Measurements from ENCODE around the gene ADCY9. TPM values are rescaled to one million over a fixed set of nuclear protein-coding genes. Genes with fewer than 3 reads are reported as not detected.

Gene ADCY9
- total RNA-seq, 1 experiment from 2014 or later, result 9.8 TPM

- H3K79me2 ChIP-seq (ENCODE audit: insufficient read depth, low read length), result no peaks in the 10 kb centered on the region
- no peaks in the 10 kb centered on the region; a peak in 1 of 4 replicates for H3K4me1 ChIP-seq (ENCODE audit: control insufficient read depth in 1 of 2, insufficient read depth in 2 of 2, low read length in 2 of 2)
- H3K4me3 ChIP-seq (replicated peaks in 1 of 2; ENCODE audit: low read depth in 1 of 2, low read length in 2 of 2), result no peak overlapping the region
- H3K9me3 ChIP-seq (ENCODE audit: control insufficient read depth in 1 of 2, insufficient read depth in 1 of 2, low read depth in 1 of 2, low read length in 2 of 2), result no peaks in the 10 kb centered on the region
- no peaks in the 10 kb centered on the region for H3K27me3 ChIP-seq (ENCODE audit: insufficient read depth, low read length)
- no peak overlapping the region for H2AFZ ChIP-seq (ENCODE audit: low read depth, low read length, poor library complexity, severe bottlenecking)
- ChIA-PET POLR2A (no interaction called here), RAD21 (ENCODE audit: low non-redundant PET in 1 of 2, low total read pairs in 2 of 2, uncharacterized antibody in 2 of 2, unreplicated experiment in 2 of 2) (no interaction called here), CTCF (interaction anchor here (1.0 kb wide), 1 partner anchor 180 kb away, joined by 3 read pairs; the partner anchor contains the start of gene TFAP4)
- BruUV-seq (replicated peaks), result no TSS peak
- H4K20me1 ChIP-seq (ENCODE audit: insufficient read depth), result no peaks in the 10 kb centered on the region
- no peak overlapping the region for H3K4me2 ChIP-seq (ENCODE audit: low read length)
- no peak overlapping the region for H3K27ac ChIP-seq (ENCODE audit: low read depth, low read length)
- no peak overlapping the region for H3K9ac ChIP-seq (ENCODE audit: low read length)
- DNase-seq (ENCODE audit: low read depth, low spot score) (no peak), ATAC-seq (no peak)
- H3K36me3 ChIP-seq (ENCODE audit: control insufficient read depth in 1 of 2, insufficient read depth in 2 of 2, low read length in 2 of 2), result no peaks in the 10 kb centered on the region
- no peaks in the 10 kb centered on the region for H3K9me2 ChIP-seq (ENCODE audit: insufficient read depth)
- intact Hi-C loops (cut with micrococcal nuclease), result no loop called here
- TF ChIP-seq, protein P1, sequence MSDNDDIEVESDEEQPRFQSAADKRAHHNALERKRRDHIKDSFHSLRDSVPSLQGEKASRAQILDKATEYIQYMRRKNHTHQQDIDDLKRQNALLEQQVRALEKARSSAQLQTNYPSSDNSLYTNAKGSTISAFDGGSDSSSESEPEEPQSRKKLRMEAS (IDR thresholded peaks at IDR 0.05), result no peak
- no peak for TF ChIP-seq SP1 (IDR thresholded peaks at IDR 0.05; ENCODE audit: low read depth)
- no peak for TF ChIP-seq ZNF274 (IDR thresholded peaks at IDR 0.05; ENCODE audit: low read depth, low read length)
- no peak for TF ChIP-seq POLR2A (IDR thresholded peaks at IDR 0.05; ENCODE audit: borderline replicate concordance, extremely low read depth, insufficient read depth, insufficient read length)
Observed at GRCh38 chr16:4092547-4093265, 23.5 kb downstream of the ADCY9 start.

GRCh38 chr16:4091240-4092012 lies 24.8 kb downstream of the ADCY9 start:
- no peak for ATAC-seq
- H3K27me3 ChIP-seq (ENCODE audit: insufficient read depth, low read length), result no peaks in the 10 kb centered on the region
- H2AFZ ChIP-seq (ENCODE audit: low read depth, low read length, poor library complexity, severe bottlenecking), result no peak overlapping the region
- H4K20me1 ChIP-seq (ENCODE audit: insufficient read depth), result no peaks in the 10 kb centered on the region
- ChIA-PET CTCF (no interaction called here), POLR2A (no interaction called here), RAD21 (ENCODE audit: low non-redundant PET in 1 of 2, low total read pairs in 2 of 2, uncharacterized antibody in 2 of 2, unreplicated experiment in 2 of 2) (no interaction called here)
- no peaks in the 10 kb centered on the region for H3K79me2 ChIP-seq (ENCODE audit: insufficient read depth, low read length)
- no peak overlapping the region for H3K4me2 ChIP-seq (ENCODE audit: low read length)
- TF ChIP-seq POLR2A (IDR thresholded peaks at IDR 0.05; ENCODE audit: borderline replicate concordance, extremely low read depth, insufficient read depth, insufficient read length) (no peak), CBX3 (IDR thresholded peaks at IDR 0.05; ENCODE audit: low read depth) (no peak), SP1 (IDR thresholded peaks at IDR 0.05; ENCODE audit: low read depth) (no peak), TCF7L2 (IDR thresholded peaks at IDR 0.05; ENCODE audit: borderline replicate concordance, extremely low read depth, insufficient read depth, insufficient read length) (no peak), ATF3 (IDR thresholded peaks at IDR 0.05) (no peak), FOSL1 (IDR thresholded peaks at IDR 0.05; ENCODE audit: low read depth) (no peak), EZH2phosphoT487 (IDR thresholded peaks at IDR 0.05; ENCODE audit: borderline replicate concordance) (no peak), RAD21 (IDR thresholded peaks at IDR 0.05; ENCODE audit: low read depth) (no peak)
- TF ChIP-seq, protein P2, sequence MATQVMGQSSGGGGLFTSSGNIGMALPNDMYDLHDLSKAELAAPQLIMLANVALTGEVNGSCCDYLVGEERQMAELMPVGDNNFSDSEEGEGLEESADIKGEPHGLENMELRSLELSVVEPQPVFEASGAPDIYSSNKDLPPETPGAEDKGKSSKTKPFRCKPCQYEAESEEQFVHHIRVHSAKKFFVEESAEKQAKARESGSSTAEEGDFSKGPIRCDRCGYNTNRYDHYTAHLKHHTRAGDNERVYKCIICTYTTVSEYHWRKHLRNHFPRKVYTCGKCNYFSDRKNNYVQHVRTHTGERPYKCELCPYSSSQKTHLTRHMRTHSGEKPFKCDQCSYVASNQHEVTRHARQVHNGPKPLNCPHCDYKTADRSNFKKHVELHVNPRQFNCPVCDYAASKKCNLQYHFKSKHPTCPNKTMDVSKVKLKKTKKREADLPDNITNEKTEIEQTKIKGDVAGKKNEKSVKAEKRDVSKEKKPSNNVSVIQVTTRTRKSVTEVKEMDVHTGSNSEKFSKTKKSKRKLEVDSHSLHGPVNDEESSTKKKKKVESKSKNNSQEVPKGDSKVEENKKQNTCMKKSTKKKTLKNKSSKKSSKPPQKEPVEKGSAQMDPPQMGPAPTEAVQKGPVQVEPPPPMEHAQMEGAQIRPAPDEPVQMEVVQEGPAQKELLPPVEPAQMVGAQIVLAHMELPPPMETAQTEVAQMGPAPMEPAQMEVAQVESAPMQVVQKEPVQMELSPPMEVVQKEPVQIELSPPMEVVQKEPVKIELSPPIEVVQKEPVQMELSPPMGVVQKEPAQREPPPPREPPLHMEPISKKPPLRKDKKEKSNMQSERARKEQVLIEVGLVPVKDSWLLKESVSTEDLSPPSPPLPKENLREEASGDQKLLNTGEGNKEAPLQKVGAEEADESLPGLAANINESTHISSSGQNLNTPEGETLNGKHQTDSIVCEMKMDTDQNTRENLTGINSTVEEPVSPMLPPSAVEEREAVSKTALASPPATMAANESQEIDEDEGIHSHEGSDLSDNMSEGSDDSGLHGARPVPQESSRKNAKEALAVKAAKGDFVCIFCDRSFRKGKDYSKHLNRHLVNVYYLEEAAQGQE (IDR thresholded peaks at IDR 0.05; ENCODE audit: low read depth), result no peak
- TF ChIP-seq, protein P3, sequence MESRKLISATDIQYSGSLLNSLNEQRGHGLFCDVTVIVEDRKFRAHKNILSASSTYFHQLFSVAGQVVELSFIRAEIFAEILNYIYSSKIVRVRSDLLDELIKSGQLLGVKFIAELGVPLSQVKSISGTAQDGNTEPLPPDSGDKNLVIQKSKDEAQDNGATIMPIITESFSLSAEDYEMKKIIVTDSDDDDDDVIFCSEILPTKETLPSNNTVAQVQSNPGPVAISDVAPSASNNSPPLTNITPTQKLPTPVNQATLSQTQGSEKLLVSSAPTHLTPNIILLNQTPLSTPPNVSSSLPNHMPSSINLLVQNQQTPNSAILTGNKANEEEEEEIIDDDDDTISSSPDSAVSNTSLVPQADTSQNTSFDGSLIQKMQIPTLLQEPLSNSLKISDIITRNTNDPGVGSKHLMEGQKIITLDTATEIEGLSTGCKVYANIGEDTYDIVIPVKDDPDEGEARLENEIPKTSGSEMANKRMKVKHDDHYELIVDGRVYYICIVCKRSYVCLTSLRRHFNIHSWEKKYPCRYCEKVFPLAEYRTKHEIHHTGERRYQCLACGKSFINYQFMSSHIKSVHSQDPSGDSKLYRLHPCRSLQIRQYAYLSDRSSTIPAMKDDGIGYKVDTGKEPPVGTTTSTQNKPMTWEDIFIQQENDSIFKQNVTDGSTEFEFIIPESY (IDR thresholded peaks at IDR 0.05; ENCODE audit: extremely low read depth, insufficient replicate concordance, low read length), result no peak
- intact Hi-C loops (cut with micrococcal nuclease), result no loop called here
- H3K4me1 ChIP-seq (ENCODE audit: control insufficient read depth in 1 of 2, insufficient read depth in 2 of 2, low read length in 2 of 2), result peaks cover 8 to 10% of the 10 kb centered on the region in 2 experiments
- H3K9me3 ChIP-seq (ENCODE audit: control insufficient read depth in 1 of 2, insufficient read depth in 1 of 2, low read depth in 1 of 2, low read length in 2 of 2), result no peaks in the 10 kb centered on the region
- no TSS peak for BruUV-seq (replicated peaks)
- no peak overlapping the region for H3K27ac ChIP-seq (ENCODE audit: low read depth, low read length)
- no peak overlapping the region for H3K9ac ChIP-seq (ENCODE audit: low read length)
- no peak overlapping the region for H3K4me3 ChIP-seq (replicated peaks in 1 of 2; ENCODE audit: low read depth in 1 of 2, low read length in 2 of 2)
- no peaks in the 10 kb centered on the region for H3K36me3 ChIP-seq (ENCODE audit: control insufficient read depth in 1 of 2, insufficient read depth in 2 of 2, low read length in 2 of 2)
- no peak for DNase-seq (ENCODE audit: low read depth, low spot score)
- no peaks in the 10 kb centered on the region for H3K9me2 ChIP-seq (ENCODE audit: insufficient read depth)

All from HCT116 (cell line).